SH-SY5Y (cell line): ENCODE measurements around the gene VPS13D.

Experiments
- GATA2 ChIP-seq: IDR thresholded peaks from 2 replicates; pipeline ENCODE4 v1.6.1; 2011; ENCODE audit warnings: mild to moderate bottlenecking, low read depth, low read length
- GATA3 ChIP-seq: IDR thresholded peaks from 2 replicates; pipeline ENCODE4 v1.6.1; 2011; ENCODE audit warnings: low read depth, mild to moderate bottlenecking, low read length, moderate library complexity

VPS13D gene

GRCh38 chr1:12344596-12345349, 114.9 kb downstream of the VPS13D start:
- TF ChIP-seq GATA3 (no peak), GATA2 (no peak)

DNA sequence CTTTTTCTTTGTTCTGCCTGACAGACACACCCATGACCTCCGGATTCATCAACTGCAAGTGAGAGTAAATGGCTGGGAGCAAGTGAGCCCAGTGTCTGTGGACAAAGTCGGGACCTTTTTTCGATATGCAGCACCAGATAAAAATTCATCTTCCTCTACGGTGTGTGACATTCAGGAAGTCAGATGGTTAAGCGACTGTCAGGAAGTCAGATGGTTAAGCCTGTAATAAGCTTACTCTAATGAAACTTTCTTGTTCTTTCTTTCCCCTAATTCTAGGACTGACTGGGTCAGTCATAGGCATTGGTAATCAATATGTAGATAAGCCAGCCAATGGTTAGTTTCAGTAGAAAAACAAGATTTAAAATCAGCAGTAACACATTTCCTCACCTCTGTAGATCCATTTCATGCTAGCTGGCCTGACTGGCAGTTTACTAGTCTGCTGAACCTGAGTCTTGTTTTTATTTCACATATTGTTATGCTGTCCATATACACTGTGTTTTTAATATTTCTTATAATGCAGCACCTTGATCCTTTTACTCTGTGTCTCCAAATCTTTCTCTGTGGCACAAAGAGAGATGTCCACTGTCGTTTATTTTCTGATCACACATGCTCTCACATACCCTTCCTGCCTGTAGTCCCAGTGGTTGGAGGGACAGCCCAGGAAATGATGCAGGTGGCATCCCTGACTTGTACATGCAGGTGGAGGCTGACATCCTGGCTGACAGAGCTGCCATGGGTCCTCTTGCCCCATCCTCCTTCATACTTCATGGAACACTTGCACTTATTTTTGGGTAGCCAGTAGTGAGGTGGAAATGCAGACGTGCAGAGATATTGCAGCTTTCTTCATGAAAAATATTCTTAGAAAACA, 115.8 kb downstream of the VPS13D start:
- TF ChIP-seq GATA3 (no peak), GATA2 (no peak)

DNA sequence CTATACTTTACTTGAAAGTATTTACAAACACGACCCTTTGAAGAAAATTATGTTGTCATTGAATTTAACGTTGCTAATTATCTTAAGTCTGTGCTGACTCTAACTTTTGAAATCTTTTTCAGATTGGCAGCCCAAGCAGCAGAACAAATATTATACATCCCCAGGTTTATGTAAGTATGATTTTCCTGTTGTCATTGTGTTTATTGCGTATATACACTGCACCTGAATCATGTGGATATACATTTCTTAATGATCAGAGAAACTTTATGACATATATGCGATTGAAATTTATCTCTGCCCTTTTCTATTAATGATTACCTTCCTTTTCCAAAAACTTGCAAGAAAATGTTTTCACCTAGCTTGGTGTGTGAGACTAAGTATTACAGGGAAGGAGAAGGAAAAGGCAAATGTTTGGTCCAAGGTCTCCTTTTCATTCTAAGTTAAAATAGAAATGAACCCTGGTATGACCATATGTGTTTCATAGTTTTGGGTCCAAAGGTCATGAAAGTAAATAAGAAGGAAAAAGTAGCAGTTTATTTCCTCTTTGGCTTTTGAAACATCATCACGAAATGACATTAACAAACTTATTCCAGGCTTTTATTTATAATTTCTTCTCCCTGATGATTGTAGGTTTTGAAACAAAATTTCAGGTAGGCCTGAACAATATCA, 116.8 kb downstream of the VPS13D start:
- TF ChIP-seq GATA2 (no peak), GATA3 (no peak)

GRCh38 chr1:12348113-12348512, 118.3 kb downstream of the VPS13D start:
- TF ChIP-seq GATA2: no peak
- TF ChIP-seq GATA3: no peak

DNA sequence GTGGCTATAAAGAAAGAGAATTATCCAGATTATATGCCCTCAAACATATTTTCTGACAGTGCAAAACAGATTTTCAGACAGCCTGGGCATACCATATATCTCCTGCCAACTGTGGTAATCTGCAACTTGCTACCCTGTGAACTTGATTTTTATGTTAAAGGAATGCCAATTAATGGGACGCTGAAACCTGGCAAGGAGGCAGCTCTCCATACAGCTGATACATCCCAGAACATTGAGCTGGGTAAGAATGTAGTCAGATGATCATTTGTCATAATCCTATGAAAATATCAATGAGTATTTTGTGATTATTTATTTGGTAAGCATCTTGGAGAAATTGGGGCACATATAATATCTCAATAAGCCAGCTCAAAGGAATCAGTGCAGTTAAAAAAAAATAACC, 124.2 kb downstream of the VPS13D start:
- no peak for TF ChIP-seq GATA3
- TF ChIP-seq GATA2: no peak

GRCh38 chr1:12356004-12356890, 126.4 kb downstream of the VPS13D start:
- no peak for TF ChIP-seq GATA3
- no peak for TF ChIP-seq GATA2

GRCh38 chr1:12358499-12358898, 128.7 kb downstream of the VPS13D start:
- TF ChIP-seq GATA3 (no peak), GATA2 (no peak)

- TF ChIP-seq GATA2 (no peak), GATA3 (no peak)
Measured at GRCh38 chr1:12359359-12360133, 129.7 kb downstream of the VPS13D start.

GRCh38 chr1:12368646-12369045, 138.8 kb downstream of the VPS13D start:
- TF ChIP-seq GATA2 (no peak), GATA3 (no peak)

GRCh38 chr1:12369258-12369657, 139.4 kb downstream of the VPS13D start:
- TF ChIP-seq GATA2: no peak
- TF ChIP-seq GATA3: no peak

DNA sequence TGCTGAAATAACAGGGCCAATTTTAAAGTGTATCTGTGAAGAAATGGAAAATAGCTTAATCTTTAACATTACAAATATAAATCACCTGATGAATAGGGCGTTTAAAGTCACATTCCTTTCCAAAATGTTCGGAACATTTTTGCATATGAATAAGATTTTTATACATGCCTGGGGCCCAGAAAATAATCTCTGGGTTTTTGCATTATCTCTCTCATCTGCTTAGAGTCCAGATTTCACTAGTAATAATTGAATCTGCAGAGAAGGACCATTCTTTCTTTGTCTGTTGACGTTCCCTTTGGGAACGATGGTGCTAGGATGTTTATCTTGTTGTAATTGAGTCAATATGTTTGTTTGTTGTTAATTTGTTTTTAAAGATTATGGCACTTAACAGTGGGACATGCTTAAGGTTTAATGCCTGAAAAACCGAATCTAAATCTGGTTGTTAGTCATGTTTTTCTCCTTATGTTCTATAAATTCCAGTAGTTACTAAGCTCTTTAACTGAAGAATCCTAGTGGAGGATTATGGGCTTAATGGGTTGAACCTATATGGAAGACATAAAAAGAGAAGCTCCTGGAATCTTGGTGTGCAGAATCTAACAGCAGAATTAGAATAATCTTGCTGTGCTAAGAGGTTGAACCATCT, 140.6 kb downstream of the VPS13D start:
- TF ChIP-seq GATA3 (peak; percentile 82), GATA2 (peak; percentile 68; the same call in 1 of the 2 replicates)

GRCh38 chr1:12371053-12371452, 141.2 kb downstream of the VPS13D start:
- TF ChIP-seq GATA3 (no peak), GATA2 (no peak)
